ENCODE data around the gene COL11A2. TPM values are rescaled to one million over a fixed set of nuclear protein-coding genes. Genes with fewer than 3 reads are reported as not detected.
"Not testable (repeated sequence)": the region's sequence is repeated elsewhere in the genome, so short reads cannot be mapped to it uniquely, and the experiment has no call there.

Gene COL11A2
- total RNA-seq = 0.32 TPM

- peak; percentile 6 for ATAC-seq
These were observed at the start of gene COL11A2 for GRCh38 chr6:33192105-33192646. Gene COL11A2, minus strand, starts transcription at chr6:33192467. Its CDS starts 227 bp downstream, at chr6:33192240.

GRCh38 chr6:33241968-33242367, 49.7 kb upstream of the COL11A2 start:
- ATAC-seq = no peak

GRCh38 chr6:33237741-33238140, 45.5 kb upstream of the COL11A2 start:
- no peak for ATAC-seq

GRCh38 chr6:33236852-33237251, 44.6 kb upstream of the COL11A2 start:
- no peak for ATAC-seq

- no peak for ATAC-seq
These were observed 44.1 kb upstream of the COL11A2 start for GRCh38 chr6:33236328-33236727.

- ATAC-seq = no peak
These were observed 43.0 kb upstream of the COL11A2 start for GRCh38 chr6:33235221-33235634.

- not testable (repeated sequence) for ATAC-seq
These were observed 34.3 kb upstream of the COL11A2 start for GRCh38 chr6:33226503-33227120.

GRCh38 chr6:33217681-33218080, 25.4 kb upstream of the COL11A2 start:
- ATAC-seq = no peak

GRCh38 chr6:33217246-33217645, 25.0 kb upstream of the COL11A2 start:
- ATAC-seq = no peak

GRCh38 chr6:33216117-33216649, 23.9 kb upstream of the COL11A2 start:
- ATAC-seq = no peak

GRCh38 chr6:33215271-33216116, 23.2 kb upstream of the COL11A2 start:
- no peak for ATAC-seq

GRCh38 chr6:33213989-33214335, 21.7 kb upstream of the COL11A2 start:
- peak; percentile 3 for ATAC-seq

- ATAC-seq = peak; percentile 2
These were observed 21.1 kb upstream of the COL11A2 start for GRCh38 chr6:33213166-33213988.

GRCh38 chr6:33212857-33213165, 20.5 kb upstream of the COL11A2 start:
- ATAC-seq = no peak

- ATAC-seq = no peak
These were observed 19.6 kb upstream of the COL11A2 start for GRCh38 chr6:33211666-33212422.

- no peak for ATAC-seq
These were observed 18.9 kb upstream of the COL11A2 start for GRCh38 chr6:33211136-33211535.

- ATAC-seq = no peak
These were observed 17.6 kb upstream of the COL11A2 start for GRCh38 chr6:33209856-33210255.

GRCh38 chr6:33208091-33208967, 16.1 kb upstream of the COL11A2 start, which contains the start of gene RING1:
Gene RING1, plus strand, starts transcription at chr6:33208500. Its CDS starts 323 bp downstream, at chr6:33208823.
- peak; percentile 64 for ATAC-seq

- no peak for ATAC-seq
These were observed 15.4 kb upstream of the COL11A2 start for GRCh38 chr6:33207552-33208090.

- ATAC-seq = no peak
These were observed 14.7 kb upstream of the COL11A2 start for GRCh38 chr6:33206864-33207551.

Measured in esophagus mucosa (tissue), 1 donor.